ENCODE data around the gene CR1. TPM values are rescaled to one million over a fixed set of nuclear protein-coding genes. Genes with fewer than 3 reads are reported as not detected.
A peak's percentile ranks its signal among the peaks of the same experiment; 100 is the strongest.
"Not testable (repeated sequence)": the region's sequence is repeated elsewhere in the genome, so short reads cannot be mapped to it uniquely, and the experiment has no call there.

The CR1 gene
- total RNA-seq, 1 donor from 2014 or later: 0.51 TPM

- H3K36me3 Mint-ChIP-seq (ENCODE audit: low read depth, unreplicated experiment): peaks cover 6% of the 10 kb centered on the region
- TF ChIP-seq CTCF (IDR thresholded peaks at IDR 0.05; ENCODE audit: unreplicated experiment): no peak
- H3K9me3 Mint-ChIP-seq (ENCODE audit: unreplicated experiment): no peaks in the 10 kb centered on the region
- peak overlapping the region; percentile 72 for H3K27ac Mint-ChIP-seq (ENCODE audit: unreplicated experiment)
- H3K4me1 Mint-ChIP-seq (ENCODE audit: unreplicated experiment): peaks cover 60% of the 10 kb centered on the region
- no peak overlapping the region for H3K4me3 Mint-ChIP-seq (ENCODE audit: unreplicated experiment)
- DNase-seq (ENCODE audit: low spot score): no peak
- H3K27me3 Mint-ChIP-seq (ENCODE audit: unreplicated experiment): peaks cover 3% of the 10 kb centered on the region
These were observed 135.2 kb downstream of the CR1 start for GRCh38 chr1:207631137-207631536.

- Mint-ChIP-seq H3K4me1 (ENCODE audit: unreplicated experiment) (peaks cover 75% of the 10 kb centered on the region), H3K4me3 (ENCODE audit: unreplicated experiment) (no peak overlapping the region), H3K27me3 (ENCODE audit: unreplicated experiment) (peaks cover 3% of the 10 kb centered on the region), H3K9me3 (ENCODE audit: unreplicated experiment) (no peaks in the 10 kb centered on the region), H3K27ac (ENCODE audit: unreplicated experiment) (peak overlapping the region; percentile 97), H3K36me3 (ENCODE audit: low read depth, unreplicated experiment) (peaks cover 4% of the 10 kb centered on the region)
- no peak for TF ChIP-seq CTCF (IDR thresholded peaks at IDR 0.05; ENCODE audit: unreplicated experiment)
- no peak for DNase-seq (ENCODE audit: low spot score)
These were observed 137.3 kb downstream of the CR1 start for GRCh38 chr1:207633226-207633625.

- not testable (repeated sequence) for DNase-seq (ENCODE audit: low spot score); H3K9me3 Mint-ChIP-seq (ENCODE audit: unreplicated experiment); H3K36me3 Mint-ChIP-seq (ENCODE audit: low read depth, unreplicated experiment); H3K27me3 Mint-ChIP-seq (ENCODE audit: unreplicated experiment)
- peaks cover 78% of the 10 kb centered on the region for H3K4me1 Mint-ChIP-seq (ENCODE audit: unreplicated experiment)
- H3K4me3 Mint-ChIP-seq (ENCODE audit: unreplicated experiment): peak overlapping the region; percentile 21
- peak overlapping the region; percentile 97 for H3K27ac Mint-ChIP-seq (ENCODE audit: unreplicated experiment)
These were observed 137.8 kb downstream of the CR1 start for GRCh38 chr1:207633699-207634289.

GRCh38 chr1:207634293-207634692 lies 138.3 kb downstream of the CR1 start:
- peak overlapping the region; percentile 97 for H3K27ac Mint-ChIP-seq (ENCODE audit: unreplicated experiment)
- not testable (repeated sequence) for H3K27me3 Mint-ChIP-seq (ENCODE audit: unreplicated experiment); H3K9me3 Mint-ChIP-seq (ENCODE audit: unreplicated experiment); H3K36me3 Mint-ChIP-seq (ENCODE audit: low read depth, unreplicated experiment); DNase-seq (ENCODE audit: low spot score)
- peak overlapping the region; percentile 49 for H3K4me3 Mint-ChIP-seq (ENCODE audit: unreplicated experiment)
- H3K4me1 Mint-ChIP-seq (ENCODE audit: unreplicated experiment): peaks cover 77% of the 10 kb centered on the region

- peaks cover 79% of the 10 kb centered on the region for H3K4me1 Mint-ChIP-seq (ENCODE audit: unreplicated experiment)
These were observed 139.7 kb downstream of the CR1 start for GRCh38 chr1:207635569-207636186.

GRCh38 chr1:207638487-207639145 lies 142.7 kb downstream of the CR1 start:
- not testable (repeated sequence) for H3K36me3 Mint-ChIP-seq (ENCODE audit: low read depth, unreplicated experiment); H3K4me3 Mint-ChIP-seq (ENCODE audit: unreplicated experiment); H3K9me3 Mint-ChIP-seq (ENCODE audit: unreplicated experiment); H3K27me3 Mint-ChIP-seq (ENCODE audit: unreplicated experiment); DNase-seq (ENCODE audit: low spot score)
- Mint-ChIP-seq H3K27ac (ENCODE audit: unreplicated experiment) (peak overlapping the region; percentile 79), H3K4me1 (ENCODE audit: unreplicated experiment) (peaks cover 59% of the 10 kb centered on the region)

More at GRCh38 chr1:207635569-207636186, 139.7 kb downstream of the CR1 start:
- DNase-seq (ENCODE audit: low spot score): peak; percentile 53
- H3K36me3 Mint-ChIP-seq (ENCODE audit: low read depth, unreplicated experiment); H3K27me3 Mint-ChIP-seq (ENCODE audit: unreplicated experiment); H3K4me3 Mint-ChIP-seq (ENCODE audit: unreplicated experiment); H3K9me3 Mint-ChIP-seq (ENCODE audit: unreplicated experiment): not testable (repeated sequence)
- peak overlapping the region; percentile 97 for H3K27ac Mint-ChIP-seq (ENCODE audit: unreplicated experiment)

- H3K36me3 Mint-ChIP-seq (ENCODE audit: low read depth, unreplicated experiment); H3K27me3 Mint-ChIP-seq (ENCODE audit: unreplicated experiment); H3K9me3 Mint-ChIP-seq (ENCODE audit: unreplicated experiment); DNase-seq (ENCODE audit: low spot score); H3K4me3 Mint-ChIP-seq (ENCODE audit: unreplicated experiment): not testable (repeated sequence)
- H3K27ac Mint-ChIP-seq (ENCODE audit: unreplicated experiment): peak overlapping the region; percentile 76
- H3K4me1 Mint-ChIP-seq (ENCODE audit: unreplicated experiment): peaks cover 54% of the 10 kb centered on the region
These were observed 143.4 kb downstream of the CR1 start for GRCh38 chr1:207639362-207639761.

Data from endothelial cell (in vitro differentiated cells).